Measurements from ENCODE around the gene FILIP1.

FILIP1 gene

GRCh38 chr6:75329703-75330102, 163.9 kb downstream of the FILIP1 start:
- DNase-seq (ENCODE audit: low read depth in 1 of 2, low spot score in 1 of 2) = no peak
- Histone ChIP-seq H3K27me3 (ENCODE audit: insufficient read depth, poor library complexity, severe bottlenecking) (peaks cover 2% of the 10 kb centered on the region), H3K27ac (replicated peaks) (no peak overlapping the region), H3K4me3 (replicated peaks; ENCODE audit: insufficient read depth, low read length) (no peak overlapping the region)
- TF ChIP-seq REST (IDR thresholded peaks at IDR 0.05; ENCODE audit: insufficient replicate concordance, low read depth) (no peak), POLR2AphosphoS5 (IDR thresholded peaks at IDR 0.05; ENCODE audit: low read depth) (no peak), SPI1 (IDR thresholded peaks at IDR 0.05; ENCODE audit: borderline replicate concordance, low read depth) (no peak), GABPA (IDR thresholded peaks at IDR 0.05; ENCODE audit: low read depth) (no peak), CTCF (IDR thresholded peaks at IDR 0.05; ENCODE audit: insufficient read depth, low read length) (no peak)

GRCh38 chr6:75327807-75328206, 165.8 kb downstream of the FILIP1 start:
- TF ChIP-seq REST (IDR thresholded peaks at IDR 0.05; ENCODE audit: insufficient replicate concordance, low read depth) = no peak
- TF ChIP-seq SPI1 (IDR thresholded peaks at IDR 0.05; ENCODE audit: borderline replicate concordance, low read depth) = no peak
- no peak for TF ChIP-seq CTCF (IDR thresholded peaks at IDR 0.05; ENCODE audit: insufficient read depth, low read length)
- TF ChIP-seq GABPA (IDR thresholded peaks at IDR 0.05; ENCODE audit: low read depth) = no peak
- Histone ChIP-seq H3K4me3 (replicated peaks; ENCODE audit: insufficient read depth, low read length) (no peak overlapping the region), H3K27ac (replicated peaks) (no peak overlapping the region), H3K27me3 (ENCODE audit: insufficient read depth, poor library complexity, severe bottlenecking) (peaks cover 2% of the 10 kb centered on the region)
- no peak for DNase-seq (ENCODE audit: low read depth in 1 of 2, low spot score in 1 of 2)

GRCh38 chr6:75326557-75327258, 166.9 kb downstream of the FILIP1 start:
- no peak for DNase-seq (ENCODE audit: low read depth in 1 of 2, low spot score in 1 of 2)
- no peak for TF ChIP-seq SPI1 (IDR thresholded peaks at IDR 0.05; ENCODE audit: borderline replicate concordance, low read depth)
- no peak for TF ChIP-seq GABPA (IDR thresholded peaks at IDR 0.05; ENCODE audit: low read depth)
- no peak for TF ChIP-seq CTCF (IDR thresholded peaks at IDR 0.05; ENCODE audit: insufficient read depth, low read length)
- TF ChIP-seq POLR2AphosphoS5 (IDR thresholded peaks at IDR 0.05; ENCODE audit: low read depth) = no peak
- no peak for TF ChIP-seq REST (IDR thresholded peaks at IDR 0.05; ENCODE audit: insufficient replicate concordance, low read depth)
- Histone ChIP-seq H3K27ac (replicated peaks) (no peak overlapping the region), H3K4me3 (replicated peaks; ENCODE audit: insufficient read depth, low read length) (no peak overlapping the region), H3K27me3 (ENCODE audit: insufficient read depth, poor library complexity, severe bottlenecking) (peaks cover 2% of the 10 kb centered on the region)

All from HL-60 (cell line).